Trophoblast cell (in vitro differentiated cells and primary cell): Measurements from ENCODE around the gene MGMT.

Source experiments
- DNase-seq, 2 donors: peaks; one replicate each; pipeline ENCODE4 v3.0.0-alpha.2; 2016
- H2AFZ ChIP-seq: 2 replicates; pipeline ENCODE4 v1.6.1; 2013; ENCODE audit warnings: low read length, moderate library complexity, mild to moderate bottlenecking; ENCODE audit not compliant: insufficient read depth, poor library complexity
- H2AK5ac ChIP-seq: 2 replicates; pipeline ENCODE4 v1.6.1; 2013; ENCODE audit warnings: mild to moderate bottlenecking, low read length
- H2BK120ac ChIP-seq: 2 replicates; pipeline ENCODE4 v1.6.1; 2013; ENCODE audit warnings: low read length, mild to moderate bottlenecking, moderate library complexity; ENCODE audit not compliant: insufficient read depth, poor library complexity
- H2BK12ac ChIP-seq: 2 replicates; pipeline ENCODE4 v1.6.1; 2013; ENCODE audit warnings: mild to moderate bottlenecking, low read length, moderate library complexity
- H2BK5ac ChIP-seq: 2 replicates; pipeline ENCODE4 v1.6.1; 2013; ENCODE audit warnings: low read length, low read depth, moderate library complexity, mild to moderate bottlenecking; ENCODE audit not compliant: poor library complexity
- H3K14ac ChIP-seq: 2 replicates; pipeline ENCODE4 v1.6.1; 2013; ENCODE audit warnings: mild to moderate bottlenecking, low read length
- H3K18ac ChIP-seq: 2 replicates; pipeline ENCODE4 v1.6.1; 2013; ENCODE audit warnings: mild to moderate bottlenecking, low read length
- H3K23ac ChIP-seq: 2 replicates; pipeline ENCODE4 v1.6.1; 2013; ENCODE audit warnings: low read length
- H3K27ac ChIP-seq: 2 replicates; pipeline ENCODE4 v1.5.1; 2013; ENCODE audit warnings: low read depth, mild to moderate bottlenecking, inconsistent platforms, low read length, moderate library complexity
- H3K27me3 ChIP-seq: 2 replicates; pipeline ENCODE4 v1.6.1; 2013; ENCODE audit warnings: inconsistent platforms, mild to moderate bottlenecking, low read length, moderate library complexity; ENCODE audit not compliant: insufficient read depth
- H3K36me3 ChIP-seq, 2 experiments: 1 replicate in 1 of 2; 2 replicates in 1 of 2; pipeline ENCODE4 v1.6.1; 2013; ENCODE audit warnings: low read length in 2 of 2, mild to moderate bottlenecking in 2 of 2, moderate library complexity in 1 of 2; ENCODE audit not compliant: insufficient read depth in 2 of 2, control insufficient read depth in 1 of 2
- H3K4ac ChIP-seq: 2 replicates; pipeline ENCODE4 v1.6.1; 2013; ENCODE audit warnings: low read depth, mild to moderate bottlenecking, low read length, moderate library complexity
- H3K4me1 ChIP-seq, 2 experiments: 1 replicate in 1 of 2; 2 replicates in 1 of 2; pipeline ENCODE4 v1.6.1; 2013; ENCODE audit warnings: low read length in 2 of 2, mild to moderate bottlenecking in 2 of 2, moderate library complexity in 1 of 2; ENCODE audit not compliant: insufficient read depth in 2 of 2, control insufficient read depth in 1 of 2
- H3K4me2 ChIP-seq: 2 replicates; pipeline ENCODE4 v1.6.1; 2013; ENCODE audit warnings: inconsistent platforms, mild to moderate bottlenecking, low read length, moderate library complexity
- H3K4me3 ChIP-seq: 2 replicates; pipeline ENCODE4 v1.5.1; 2013; ENCODE audit warnings: mild to moderate bottlenecking, low read depth, low read length, inconsistent platforms
- H3K79me1 ChIP-seq: one replicate; pipeline ENCODE4 v1.6.1; 2013; ENCODE audit warnings: low read length
- H3K79me2 ChIP-seq: 2 replicates; pipeline ENCODE4 v1.6.1; 2013; ENCODE audit warnings: low read length, mild to moderate bottlenecking; ENCODE audit not compliant: control insufficient read depth, insufficient read depth, poor library complexity
- H3K9ac ChIP-seq: 2 replicates; pipeline ENCODE4 v1.6.1; 2013; ENCODE audit warnings: mild to moderate bottlenecking, low read length
- H3K9me3 ChIP-seq: 2 replicates; pipeline ENCODE4 v1.6.1; 2013; ENCODE audit warnings: low read depth, mild to moderate bottlenecking, control low read depth, inconsistent platforms, low read length; ENCODE audit not compliant: insufficient read depth
- H4K12ac ChIP-seq: 2 replicates; pipeline ENCODE4 v1.6.1; 2013; ENCODE audit warnings: low read depth, mild to moderate bottlenecking, low read length, moderate library complexity
- H4K8ac ChIP-seq: 2 replicates; pipeline ENCODE4 v1.6.1; 2013; ENCODE audit warnings: low read depth, mild to moderate bottlenecking, low read length, moderate library complexity
- H4K91ac ChIP-seq: one replicate; pipeline ENCODE4 v1.6.1; 2013; ENCODE audit warnings: low read depth, mild to moderate bottlenecking, low read length, moderate library complexity
- WGBS: extraction: QIAGEN DNeasy Blood & Tissue Kit; methylation state at CpG from one replicate; pipeline ENCODE4 v1.1.7; 2013; ENCODE audit warnings: missing lambda C conversion rate; ENCODE audit not compliant: insufficient read length, insufficient coverage; ENCODE audit errors: extremely low coverage; 5-methylcytosine and 5-hydroxymethylcytosine counted together

MGMT gene

GRCh38 chr10:129607607-129608109 is 140.6 kb downstream of the MGMT start:
- no CpG with 5 or more reads among the region's 8 CpGs for WGBS
- no peaks in the 10 kb centered on the region for H3K36me3 ChIP-seq
- no peaks in the 10 kb centered on the region for H3K27me3 ChIP-seq
- no peak overlapping the region for H3K4ac ChIP-seq
- H3K79me1 ChIP-seq: no peaks in the 10 kb centered on the region
- no peak overlapping the region for H4K91ac ChIP-seq
- H3K4me2 ChIP-seq: no peak overlapping the region
- H3K4me1 ChIP-seq: no peaks in the 10 kb centered on the region
- no peak overlapping the region for H3K18ac ChIP-seq
- no peaks in the 10 kb centered on the region for H3K9me3 ChIP-seq
- no peak overlapping the region for H3K9ac ChIP-seq
- H3K14ac ChIP-seq: no peak overlapping the region
- H2BK12ac ChIP-seq: no peak overlapping the region
- H3K27ac ChIP-seq: no peak overlapping the region
- no peaks in the 10 kb centered on the region for H3K79me2 ChIP-seq
- H3K23ac ChIP-seq: no peak overlapping the region
- no peak for DNase-seq
- no peak overlapping the region for H2AFZ ChIP-seq
- H3K4me3 ChIP-seq: no peak overlapping the region
- H2BK120ac ChIP-seq: no peak overlapping the region
- H4K12ac ChIP-seq: no peak overlapping the region
- no peak overlapping the region for H2BK5ac ChIP-seq
- H2AK5ac ChIP-seq: no peak overlapping the region
- H4K8ac ChIP-seq: no peak overlapping the region

- Histone ChIP-seq H2AFZ (no peak overlapping the region), H3K9me3 (no peaks in the 10 kb centered on the region), H4K91ac (no peak overlapping the region), H3K4me2 (no peak overlapping the region), H4K8ac (no peak overlapping the region), H3K36me3 (no peaks in the 10 kb centered on the region), H4K12ac (no peak overlapping the region), H3K9ac (no peak overlapping the region), H3K4me1 (no peaks in the 10 kb centered on the region), H3K27ac (no peak overlapping the region), H2BK120ac (no peak overlapping the region), H2BK5ac (no peak overlapping the region), H3K79me2 (no peaks in the 10 kb centered on the region), H3K4ac (no peak overlapping the region), H2BK12ac (no peak overlapping the region), H3K4me3 (no peak overlapping the region), H3K79me1 (no peaks in the 10 kb centered on the region), H2AK5ac (no peak overlapping the region), H3K18ac (no peak overlapping the region), H3K23ac (no peak overlapping the region), H3K27me3 (no peaks in the 10 kb centered on the region), H3K14ac (no peak overlapping the region)
- no peak for DNase-seq
- no CpG with 5 or more reads among the region's 10 CpGs for WGBS
Observed at GRCh38 chr10:129608653-129609052, 141.6 kb downstream of the MGMT start.

- Histone ChIP-seq H3K36me3 (no peaks in the 10 kb centered on the region), H3K18ac (no peak overlapping the region), H3K14ac (no peak overlapping the region), H3K4me3 (no peak overlapping the region), H3K27ac (no peak overlapping the region), H3K23ac (no peak overlapping the region), H4K8ac (no peak overlapping the region), H3K4me2 (no peak overlapping the region), H2BK120ac (no peak overlapping the region), H4K12ac (no peak overlapping the region), H2BK5ac (no peak overlapping the region), H2AFZ (no peak overlapping the region), H2AK5ac (no peak overlapping the region), H3K9ac (no peak overlapping the region), H3K4ac (no peak overlapping the region), H3K79me2 (no peaks in the 10 kb centered on the region), H3K9me3 (no peaks in the 10 kb centered on the region), H2BK12ac (no peak overlapping the region), H4K91ac (no peak overlapping the region), H3K79me1 (no peaks in the 10 kb centered on the region), H3K27me3 (no peaks in the 10 kb centered on the region), H3K4me1 (no peaks in the 10 kb centered on the region)
- no peak for DNase-seq
- WGBS: no CpG with 5 or more reads among the region's 9 CpGs
Observed at GRCh38 chr10:129609551-129609950, 142.5 kb downstream of the MGMT start.

GRCh38 chr10:129612481-129613109 is 145.6 kb downstream of the MGMT start:
- Histone ChIP-seq H3K79me1 (no peaks in the 10 kb centered on the region), H3K4me1 (no peaks in the 10 kb centered on the region), H4K91ac (no peak overlapping the region), H3K23ac (no peak overlapping the region), H2BK5ac (no peak overlapping the region), H3K27ac (no peak overlapping the region), H3K9ac (no peak overlapping the region), H3K18ac (no peak overlapping the region), H3K4ac (no peak overlapping the region), H4K12ac (no peak overlapping the region), H3K79me2 (no peaks in the 10 kb centered on the region), H2BK120ac (no peak overlapping the region), H2AK5ac (no peak overlapping the region), H3K9me3 (peaks cover 4% of the 10 kb centered on the region), H3K27me3 (no peaks in the 10 kb centered on the region), H3K4me2 (no peak overlapping the region), H3K4me3 (no peak overlapping the region), H3K36me3 (no peaks in the 10 kb centered on the region), H2BK12ac (no peak overlapping the region), H2AFZ (no peak overlapping the region), H3K14ac (no peak overlapping the region), H4K8ac (no peak overlapping the region)
- WGBS: no CpG with 5 or more reads among the region's 13 CpGs
- no peak for DNase-seq
